Measurements from ENCODE around the gene SLC7A9.
A peak's percentile ranks its signal among the peaks of the same experiment; 100 is the strongest.
"Not testable (repeated sequence)": the region's sequence is repeated elsewhere in the genome, so short reads cannot be mapped to it uniquely, and the experiment has no call there.

SLC7A9 gene

GRCh38 chr19:32864318-32865007, 5.1 kb downstream of the SLC7A9 start:
- DNase-seq (ENCODE audit: low read depth, low spot score) = no peak

- no peak for DNase-seq (ENCODE audit: low read depth, low spot score)
Measured at GRCh38 chr19:32863841-32864240, 5.7 kb downstream of the SLC7A9 start.

- DNase-seq (ENCODE audit: low read depth, low spot score) = no peak
Measured at GRCh38 chr19:32863301-32863700, 6.3 kb downstream of the SLC7A9 start.

GRCh38 chr19:32862741-32863140, 6.8 kb downstream of the SLC7A9 start:
- no peak for DNase-seq (ENCODE audit: low read depth, low spot score)

- no peak for DNase-seq (ENCODE audit: low read depth, low spot score)
Measured at GRCh38 chr19:32862173-32862572, 7.4 kb downstream of the SLC7A9 start.

GRCh38 chr19:32861596-32861995, 8.0 kb downstream of the SLC7A9 start:
- DNase-seq (ENCODE audit: low read depth, low spot score) = no peak

- DNase-seq (ENCODE audit: low read depth, low spot score) = no peak
Measured at GRCh38 chr19:32859591-32859990, 10.0 kb downstream of the SLC7A9 start.

GRCh38 chr19:32858559-32858958, 11.0 kb downstream of the SLC7A9 start:
- no peak for DNase-seq (ENCODE audit: low read depth, low spot score)

- DNase-seq (ENCODE audit: low read depth, low spot score) = no peak
Measured at GRCh38 chr19:32858155-32858554, 11.4 kb downstream of the SLC7A9 start.

- DNase-seq (ENCODE audit: low read depth, low spot score) = no peak
Measured at GRCh38 chr19:32857584-32857983, 12.0 kb downstream of the SLC7A9 start.

- DNase-seq (ENCODE audit: low read depth, low spot score) = not testable (repeated sequence)
Measured at GRCh38 chr19:32856818-32857217, 12.7 kb downstream of the SLC7A9 start.

- DNase-seq (ENCODE audit: low read depth, low spot score) = no peak
Measured at GRCh38 chr19:32852216-32852615, 17.4 kb downstream of the SLC7A9 start.

GRCh38 chr19:32848035-32848434, 21.5 kb downstream of the SLC7A9 start:
- DNase-seq (ENCODE audit: low read depth, low spot score) = not testable (repeated sequence)

GRCh38 chr19:32843716-32844245, 25.8 kb downstream of the SLC7A9 start:
- no peak for DNase-seq (ENCODE audit: low read depth, low spot score)

- no peak for DNase-seq (ENCODE audit: low read depth, low spot score)
Measured at GRCh38 chr19:32842061-32842460, 27.5 kb downstream of the SLC7A9 start.

GRCh38 chr19:32837531-32837930, 32.0 kb downstream of the SLC7A9 start:
- DNase-seq (ENCODE audit: low read depth, low spot score) = no peak

- DNase-seq (ENCODE audit: low read depth, low spot score) = not testable (repeated sequence)
Measured at GRCh38 chr19:32833388-32833787, 36.2 kb downstream of the SLC7A9 start.

- DNase-seq (ENCODE audit: low read depth, low spot score) = not testable (repeated sequence)
Measured at GRCh38 chr19:32832825-32833224, 36.7 kb downstream of the SLC7A9 start.

GRCh38 chr19:32832094-32832493, 37.5 kb downstream of the SLC7A9 start:
- DNase-seq (ENCODE audit: low read depth, low spot score) = not testable (repeated sequence)

GRCh38 chr19:32831611-32832010, 38.0 kb downstream of the SLC7A9 start:
- DNase-seq (ENCODE audit: low read depth, low spot score) = no peak

- peak; percentile 87 for DNase-seq (ENCODE audit: low read depth, low spot score)
Measured at GRCh38 chr19:32830231-32831014, 39.1 kb downstream of the SLC7A9 start.

GRCh38 chr19:32829345-32829896, 40.1 kb downstream of the SLC7A9 start:
- DNase-seq (ENCODE audit: low read depth, low spot score) = no peak
